GM18520 (cell line): ENCODE results near the gene FREY1.

Source experiments
- ATAC-seq: cut with Tn5 transposase; IDR thresholded peaks from one replicate; pipeline ENCODE4 v1.9.1; 2021; ENCODE audit not compliant: unreplicated experiment

Gene FREY1

GRCh38 chr11:45895553-45896259 lies 11.4 kb downstream of the FREY1 start:
- ATAC-seq = no peak

DNA sequence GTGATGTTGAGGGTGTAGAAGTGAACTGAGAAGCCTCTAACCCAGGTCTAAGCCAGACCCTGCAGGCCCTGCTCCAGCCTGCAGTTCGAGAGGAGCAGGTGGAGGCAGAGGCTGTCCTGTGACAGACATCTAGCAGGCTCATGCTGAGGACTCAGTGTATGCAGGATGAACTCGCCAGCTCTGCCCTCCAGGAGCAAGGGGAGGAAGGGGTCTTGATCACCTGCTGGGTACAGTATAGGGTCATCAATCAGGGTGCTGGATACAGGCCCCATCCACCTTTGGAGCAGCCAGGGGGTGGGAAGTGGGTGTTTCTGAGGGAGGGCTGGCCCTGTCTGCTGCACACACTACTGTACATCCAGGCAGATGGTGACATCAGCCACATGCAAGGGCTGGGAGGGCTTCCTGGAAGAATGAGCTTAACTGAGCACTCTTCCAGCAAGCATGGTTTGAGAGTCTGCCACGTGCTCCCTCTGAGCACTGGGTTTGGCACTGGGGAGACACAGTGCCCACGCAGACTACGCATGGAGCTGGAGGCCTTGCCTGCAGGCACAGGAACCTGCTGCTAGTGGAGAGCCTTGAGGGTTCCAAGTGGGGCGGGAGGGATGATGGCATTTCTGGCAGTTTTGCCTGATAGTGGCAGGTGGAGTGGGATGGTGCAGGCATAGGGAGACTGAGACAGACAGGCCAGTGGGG lies 12.4 kb downstream of the FREY1 start:
- no peak for ATAC-seq

DNA sequence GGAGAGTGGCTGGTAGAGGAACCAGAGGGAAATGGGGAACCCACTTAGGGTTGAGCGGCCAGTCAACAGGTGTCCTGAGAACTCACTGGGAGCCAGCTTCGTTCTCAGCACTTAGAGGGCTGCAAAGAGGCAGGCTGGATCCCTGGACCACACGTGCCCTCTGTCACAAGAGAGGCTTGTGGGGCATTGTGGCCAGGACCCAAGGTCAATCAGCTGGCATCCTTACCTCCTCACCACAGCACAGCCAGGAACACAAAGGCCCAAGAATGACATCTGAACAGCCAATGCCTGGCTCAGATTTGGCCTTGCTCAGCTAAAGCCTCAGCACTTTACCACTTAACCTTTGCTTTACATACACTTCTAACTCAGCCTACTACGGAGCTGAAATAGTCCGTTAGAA lies 14.2 kb downstream of the FREY1 start:
- ATAC-seq = no peak

- no peak for ATAC-seq
Observed at GRCh38 chr11:45890886-45891550, 16.1 kb downstream of the FREY1 start.

- no peak for ATAC-seq
Observed at GRCh38 chr11:45889966-45890365, 17.1 kb downstream of the FREY1 start.

- no peak for ATAC-seq
Observed at GRCh38 chr11:45889555-45889954, 17.5 kb downstream of the FREY1 start.

DNA sequence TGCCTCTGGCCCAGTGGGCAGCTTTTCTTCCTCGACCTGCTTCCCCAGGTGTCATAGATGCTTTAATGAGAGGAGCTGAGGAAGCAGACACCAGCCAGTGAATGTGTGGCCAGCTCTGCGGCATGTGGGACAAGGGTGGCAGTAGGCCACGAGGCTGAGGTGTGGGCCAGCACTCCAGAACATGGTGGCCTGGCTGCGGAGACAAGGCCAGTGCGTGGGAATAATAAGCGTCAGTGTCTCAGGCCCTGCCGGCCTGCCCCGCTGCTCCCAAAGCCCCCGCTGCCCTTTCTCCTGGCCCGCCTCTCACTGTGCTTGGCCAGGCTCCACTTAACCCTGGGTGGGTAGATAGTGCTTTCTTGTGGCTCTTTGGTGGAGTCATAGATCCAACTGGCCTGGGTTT lies 19.5 kb downstream of the FREY1 start:
- no peak for ATAC-seq

GRCh38 chr11:45886816-45887520 lies 20.1 kb downstream of the FREY1 start:
- ATAC-seq = no peak

- no peak for ATAC-seq
Observed at GRCh38 chr11:45885921-45886721, 20.9 kb downstream of the FREY1 start.

- ATAC-seq = no peak
Observed at GRCh38 chr11:45885274-45885920, 21.7 kb downstream of the FREY1 start, which contains the start of gene MAPK8IP1. Gene MAPK8IP1, plus strand, starts transcription at chr11:45885651. Its CDS starts 170 bp downstream, at chr11:45885821.

GRCh38 chr11:45884596-45885185 lies 22.4 kb downstream of the FREY1 start:
- ATAC-seq = no peak

DNA sequence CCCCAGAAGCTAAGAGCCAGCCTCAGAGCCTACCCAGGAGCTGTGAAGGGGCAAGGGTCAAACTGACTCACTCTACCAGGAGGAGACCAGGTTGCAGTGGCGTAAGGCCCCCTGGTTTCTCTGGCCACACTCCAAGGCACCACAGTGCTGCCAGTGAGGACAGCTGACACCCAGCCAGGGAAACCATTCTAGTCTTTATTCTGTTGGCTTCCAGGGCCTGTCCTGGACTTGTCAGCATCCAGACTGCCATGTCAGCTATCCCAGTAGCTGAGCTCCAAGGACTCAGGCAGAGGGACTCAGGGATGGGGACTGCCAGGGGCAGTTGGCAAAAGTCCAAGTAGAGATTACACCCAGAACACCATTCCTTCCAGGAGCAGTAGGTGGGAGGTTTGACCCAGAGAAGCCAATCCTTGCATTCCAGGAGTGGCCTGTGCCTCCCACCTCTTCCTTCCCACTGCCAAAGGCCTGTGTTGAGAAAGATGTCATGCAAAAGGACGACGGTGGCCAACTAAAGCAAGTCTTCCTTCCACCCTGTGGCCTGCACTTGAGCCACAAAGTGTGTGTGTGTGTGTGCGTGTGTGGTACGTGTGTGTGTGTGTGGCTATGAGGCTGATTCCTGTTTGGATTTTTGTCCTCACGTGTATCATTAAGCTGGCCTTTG lies 25.2 kb downstream of the FREY1 start:
- ATAC-seq = no peak

DNA sequence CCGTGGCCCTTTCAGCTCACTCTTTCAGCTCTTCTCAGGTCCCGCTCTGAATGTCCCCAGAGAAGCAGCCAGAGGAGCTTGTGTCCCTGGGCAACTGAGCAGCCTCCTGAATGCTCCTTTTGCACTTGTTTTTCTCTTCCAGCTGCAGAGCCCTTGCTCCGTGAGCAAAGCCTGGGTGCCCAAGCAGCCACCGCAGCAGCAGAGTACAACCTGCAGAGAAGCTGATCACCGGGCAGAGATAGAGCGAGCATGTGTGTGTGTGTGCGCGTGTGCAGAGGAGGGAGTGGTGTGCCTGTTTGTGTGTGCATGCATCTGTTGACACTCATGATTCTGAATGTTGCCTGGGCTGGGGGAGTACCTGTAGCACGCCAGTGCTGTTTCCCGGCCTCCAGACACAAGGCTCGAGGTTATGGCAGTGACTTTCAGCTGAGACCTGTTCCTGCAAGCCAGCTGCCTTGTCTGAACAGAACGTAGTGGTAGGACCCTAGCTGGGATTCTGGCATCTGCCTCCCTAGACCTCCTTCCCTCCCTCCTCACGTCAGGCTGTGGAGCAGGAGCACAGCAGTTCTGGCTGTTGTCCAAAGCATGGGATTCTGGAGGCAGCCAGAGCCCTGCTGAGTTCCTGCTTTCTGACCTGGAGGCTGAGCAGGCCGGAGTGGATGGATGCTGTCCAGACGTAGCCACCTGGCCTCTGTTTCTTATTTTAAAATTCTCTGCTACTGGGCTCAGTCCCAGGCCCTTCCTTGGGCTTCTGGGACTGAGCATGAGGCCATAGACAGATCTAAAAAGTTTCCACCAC lies 26.1 kb downstream of the FREY1 start:
- no peak for ATAC-seq

DNA sequence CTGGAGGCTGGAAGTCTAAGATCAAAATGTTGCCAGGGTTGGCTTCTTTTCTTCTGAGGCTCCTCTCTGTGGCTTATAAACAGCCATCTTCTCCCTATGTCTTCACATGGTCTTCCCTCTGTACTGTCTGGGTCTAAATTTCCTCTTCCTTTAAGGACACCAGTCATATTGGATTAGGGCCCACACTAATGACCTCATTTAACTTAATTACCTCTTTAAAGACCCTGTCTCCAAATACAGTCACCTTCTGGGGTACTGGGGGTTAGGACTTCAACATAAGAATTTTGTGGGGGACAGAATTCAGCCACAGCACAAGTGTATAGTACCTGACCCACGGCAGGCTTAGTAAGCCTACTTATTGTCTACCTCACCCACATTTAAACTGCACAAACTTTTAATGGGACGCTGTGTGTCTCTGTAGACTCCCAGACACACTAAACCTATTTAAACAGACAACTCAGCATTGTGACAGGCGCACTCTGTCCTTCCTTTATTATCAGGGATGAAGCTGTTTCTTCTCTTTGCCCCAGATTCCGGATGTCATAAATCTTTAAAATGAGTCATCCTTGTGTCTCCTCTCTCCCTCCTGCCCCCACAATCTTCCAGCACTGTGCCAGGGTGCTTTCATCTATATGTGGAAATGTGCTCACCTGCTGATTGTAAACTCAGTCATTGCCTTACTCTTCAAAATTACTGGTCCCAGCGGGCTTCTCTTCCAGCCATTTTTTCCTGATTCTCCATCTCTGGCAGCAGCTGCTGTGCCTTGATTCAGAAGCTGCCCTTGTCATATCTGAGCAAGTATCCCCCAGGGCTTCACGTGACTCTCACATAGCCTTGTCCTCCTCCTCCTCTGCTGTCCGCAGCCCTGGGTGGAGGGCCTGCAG lies 27.0 kb downstream of the FREY1 start:
- ATAC-seq = no peak

GRCh38 chr11:45877845-45878244 lies 29.2 kb downstream of the FREY1 start:
- ATAC-seq = no peak

GRCh38 chr11:45877221-45877620 lies 29.9 kb downstream of the FREY1 start:
- no peak for ATAC-seq

- ATAC-seq = no peak
Observed at GRCh38 chr11:45876401-45876800, 30.7 kb downstream of the FREY1 start.
